Brain microvascular endothelial cell (primary cell): Measurements from ENCODE around the gene MAN2A1.

Experiments used
- DNase-seq: peaks from one replicate; pipeline ENCODE4 v3.0.0-alpha.2; 2020
- H3K27ac ChIP-seq: fragments of 250-450 bp; sonication (Bioruptor Pico); 2 replicates; pipeline ENCODE4 v1.5.1; 2020; ENCODE audit warnings: mild to moderate bottlenecking, moderate library complexity
- H3K27me3 ChIP-seq: fragments of 250-450 bp; sonication (Bioruptor Pico); replicated peaks from 2 replicates; pipeline ENCODE4 v1.5.1; 2020; ENCODE audit warnings: mild to moderate bottlenecking
- H3K36me3 ChIP-seq: fragments of 250-450 bp; sonication (Bioruptor Pico); replicated peaks from 2 replicates; pipeline ENCODE4 v1.5.1; 2020; ENCODE audit warnings: mild to moderate bottlenecking
- H3K4me3 ChIP-seq: 2 replicates; pipeline ENCODE4 v1.5.1; 2011; ENCODE audit warnings: low read depth, mild to moderate bottlenecking, control low read depth, low read length, moderate library complexity
- CTCF ChIP-seq: IDR thresholded peaks from 2 replicates; pipeline ENCODE4 v1.5.1; 2011; ENCODE audit warnings: low read depth, mild to moderate bottlenecking, moderate library complexity, low read length, control low read depth, inconsistent platforms; ENCODE audit errors: missing control alignments
- in situ Hi-C: cut with HindIII; loops from 2 replicates; pipeline ENCODE4 v1.10.0; 2017; ENCODE audit warnings: low sequenced_read_pairs, low pct_ligation_motif_present

The MAN2A1 gene

GRCh38 chr5:109739741-109740728 lies 50.3 kb downstream of the MAN2A1 start:
- DNase-seq: peak; percentile 24
- H3K27me3 ChIP-seq: no peaks in the 10 kb centered on the region
- no peaks in the 10 kb centered on the region for H3K36me3 ChIP-seq
- peak overlapping the region; percentile 37 for H3K27ac ChIP-seq
- H3K4me3 ChIP-seq: no peak overlapping the region
- in situ Hi-C loops: no loop called here
- no peak for TF ChIP-seq CTCF

GRCh38 chr5:109740966-109741365 lies 51.2 kb downstream of the MAN2A1 start:
- Histone ChIP-seq H3K36me3 (no peaks in the 10 kb centered on the region), H3K27me3 (no peaks in the 10 kb centered on the region), H3K27ac (peak overlapping the region; percentile 6), H3K4me3 (no peak overlapping the region)
- DNase-seq: no peak
- no peak for TF ChIP-seq CTCF
- in situ Hi-C loops: no loop called here

GRCh38 chr5:109741390-109741789 lies 51.7 kb downstream of the MAN2A1 start:
- Histone ChIP-seq H3K4me3 (no peak overlapping the region), H3K36me3 (no peaks in the 10 kb centered on the region), H3K27me3 (no peaks in the 10 kb centered on the region), H3K27ac (peak overlapping the region; percentile 6)
- TF ChIP-seq CTCF: no peak
- in situ Hi-C loops: no loop called here
- DNase-seq: no peak

GRCh38 chr5:109743041-109743531 lies 53.4 kb downstream of the MAN2A1 start:
- H3K27ac ChIP-seq: peak overlapping the region; percentile 88
- H3K27me3 ChIP-seq: no peaks in the 10 kb centered on the region
- no peak for DNase-seq
- in situ Hi-C loops: no loop called here
- TF ChIP-seq CTCF: no peak
- H3K36me3 ChIP-seq: no peaks in the 10 kb centered on the region
- H3K4me3 ChIP-seq: no peak overlapping the region

GRCh38 chr5:109743770-109744212 lies 54.1 kb downstream of the MAN2A1 start:
- Histone ChIP-seq H3K4me3 (no peak overlapping the region), H3K36me3 (no peaks in the 10 kb centered on the region), H3K27ac (peak overlapping the region; percentile 88), H3K27me3 (no peaks in the 10 kb centered on the region)
- TF ChIP-seq CTCF: no peak
- in situ Hi-C loops: no loop called here
- DNase-seq: peak; percentile 96

GRCh38 chr5:109744261-109744660 lies 54.5 kb downstream of the MAN2A1 start:
- no peak for DNase-seq
- in situ Hi-C loops: no loop called here
- no peak for TF ChIP-seq CTCF
- H3K4me3 ChIP-seq: no peak overlapping the region
- no peaks in the 10 kb centered on the region for H3K36me3 ChIP-seq
- peak overlapping the region; percentile 88 for H3K27ac ChIP-seq
- H3K27me3 ChIP-seq: no peaks in the 10 kb centered on the region
